Stimulated activated CD8-positive, alpha-beta memory T cell treated with anti-CD3 and anti-CD28 coated beads, Interleukin-7, amount 100 ng/mL, for 48 hours (primary cell): ENCODE results near the gene RRBP1.
"Not testable (repeated sequence)": the region's sequence is repeated elsewhere in the genome, so short reads cannot be mapped to it uniquely, and the experiment has no call there.

Experiments
- DNase-seq, 2 donors: peaks; one replicate each; pipeline ENCODE4 v3.0.0-alpha.2; 2020; ENCODE audit warnings: low read depth in 1 of 2; ENCODE audit errors: extremely low read depth in 1 of 2

RRBP1 gene

DNA sequence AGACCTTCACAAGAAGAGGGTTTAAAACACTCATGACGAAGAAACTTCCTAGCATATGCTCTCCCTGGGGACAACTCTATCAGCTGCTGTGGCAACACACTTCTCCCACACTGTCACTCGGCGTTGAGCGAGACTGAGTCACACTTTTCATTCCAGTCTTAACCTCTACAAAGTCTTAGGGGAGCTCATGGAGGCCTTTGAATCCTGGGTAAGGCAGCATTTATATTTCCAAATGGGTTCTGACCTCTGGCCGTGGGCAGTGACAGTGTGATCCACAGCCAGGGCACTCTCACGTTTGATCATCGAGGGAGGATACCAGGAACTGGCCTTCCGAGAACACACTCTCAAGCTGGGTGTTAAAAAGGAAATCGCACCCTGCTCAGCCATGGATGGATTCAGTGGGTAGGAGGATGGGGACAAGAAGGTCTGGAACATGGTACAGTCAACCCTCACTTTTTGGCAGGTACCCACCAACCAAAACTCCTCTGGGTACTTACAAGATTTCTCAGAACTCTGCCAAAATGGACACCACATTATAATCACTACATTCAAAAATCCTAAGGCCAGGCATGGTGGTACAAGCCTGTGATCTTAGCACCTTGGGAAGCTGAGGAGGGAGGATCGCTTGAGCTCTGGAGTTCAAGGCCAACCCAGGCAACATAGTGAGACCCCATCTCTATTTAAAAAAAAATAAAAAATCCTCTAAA, 19.6 kb downstream of the RRBP1 start:
- peak in 1 of 2 donors; percentile 13 for DNase-seq

- DNase-seq, result no peak
Measured at GRCh38 chr20:17661121-17661744, 20.8 kb downstream of the RRBP1 start.

GRCh38 chr20:17660667-17661066, 21.4 kb downstream of the RRBP1 start:
- no peak for DNase-seq

DNA sequence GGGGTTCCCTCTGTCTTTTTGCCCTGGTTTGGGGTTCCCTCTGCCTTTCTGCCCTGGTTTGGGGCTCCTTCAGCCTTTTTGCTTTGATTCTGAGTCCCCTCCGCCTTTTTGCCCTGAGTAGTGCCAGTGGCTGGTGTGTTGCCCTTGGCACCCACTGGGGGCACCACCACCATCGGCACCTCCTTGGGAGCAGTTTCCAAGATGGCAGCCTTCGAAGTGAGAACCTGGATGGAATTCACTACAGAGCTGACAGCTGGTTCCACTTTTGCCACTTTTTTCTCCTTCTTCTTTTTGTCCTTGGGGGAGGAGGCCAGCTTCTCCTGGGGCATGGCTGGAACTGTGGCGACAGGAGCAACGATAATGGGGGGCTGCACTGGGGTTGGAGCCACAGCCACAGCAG, 22.2 kb downstream of the RRBP1 start:
- DNase-seq, result no peak

GRCh38 chr20:17659344-17659743, 22.7 kb downstream of the RRBP1 start:
- DNase-seq, result not testable (repeated sequence)

- no peak for DNase-seq
Measured at GRCh38 chr20:17658648-17658993, 23.4 kb downstream of the RRBP1 start.

DNA sequence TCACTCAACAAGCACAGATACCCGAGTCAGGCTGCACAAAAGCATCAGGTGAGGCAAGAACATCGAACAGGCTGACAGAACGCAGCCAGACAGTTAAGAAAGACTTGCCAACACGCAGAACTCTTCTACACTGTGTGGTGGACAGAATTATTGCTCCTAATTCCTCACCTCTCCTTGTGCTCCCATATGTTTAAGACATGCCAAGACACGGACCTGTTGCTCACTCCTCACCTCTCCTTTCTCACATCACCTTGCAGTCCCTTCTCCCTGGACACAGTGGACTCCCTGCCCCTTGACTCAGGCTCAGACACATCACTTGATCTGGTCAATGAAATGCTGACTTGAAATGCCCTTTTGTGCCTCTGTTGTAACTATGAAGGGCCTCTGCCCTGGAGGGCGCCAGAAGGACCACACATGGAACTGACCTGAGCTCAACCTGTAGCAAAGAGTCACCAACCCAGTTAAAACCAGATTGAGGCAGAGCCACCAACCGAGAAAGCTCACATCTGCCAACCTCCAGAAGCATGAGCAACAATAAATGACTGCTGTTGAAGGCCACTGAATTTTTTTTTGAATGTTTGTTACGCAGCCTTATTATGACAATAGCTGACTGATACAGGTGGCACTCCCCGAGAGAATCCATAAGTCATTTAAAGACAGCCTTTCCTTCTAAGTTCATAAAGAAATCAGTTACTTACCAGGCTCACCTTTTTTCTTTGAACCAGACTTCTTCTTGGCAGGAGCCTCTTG, 24.0 kb downstream of the RRBP1 start:
- no peak for DNase-seq

DNA sequence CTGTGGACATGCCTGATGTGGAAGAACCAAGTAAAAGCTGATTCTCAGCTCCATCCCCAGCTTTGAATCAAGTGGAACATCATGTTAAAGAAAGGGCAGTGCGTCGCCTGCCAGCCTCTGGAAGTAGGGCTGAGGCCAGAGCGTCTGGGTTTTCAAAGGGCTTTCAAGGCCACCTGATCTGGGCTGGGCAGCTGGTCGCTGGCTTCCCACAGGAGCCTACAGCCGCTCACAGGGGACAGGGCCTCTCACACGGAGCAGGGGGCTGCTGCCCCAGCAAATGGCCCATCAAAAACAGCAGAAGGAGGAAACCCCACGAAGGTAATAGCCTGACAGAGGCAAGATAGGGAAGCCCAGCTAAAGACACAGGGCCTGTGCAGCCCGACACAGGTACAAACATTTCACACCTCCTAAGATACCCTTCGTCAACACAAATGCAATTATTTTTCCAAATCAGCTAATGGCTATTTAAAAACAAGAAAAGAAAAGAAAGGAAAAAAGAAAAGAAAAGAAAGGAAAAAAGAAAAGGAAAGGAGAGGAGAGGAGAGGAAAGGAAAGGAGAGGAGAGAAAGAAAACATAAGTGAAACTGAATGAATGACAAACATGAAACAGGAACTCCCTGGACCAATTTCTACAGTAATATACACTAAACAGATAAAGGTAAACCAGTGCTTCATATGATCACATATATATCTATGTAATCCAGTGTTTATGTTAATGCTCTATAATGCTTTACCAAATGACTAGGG, 24.8 kb downstream of the RRBP1 start:
- DNase-seq, result no peak

DNA sequence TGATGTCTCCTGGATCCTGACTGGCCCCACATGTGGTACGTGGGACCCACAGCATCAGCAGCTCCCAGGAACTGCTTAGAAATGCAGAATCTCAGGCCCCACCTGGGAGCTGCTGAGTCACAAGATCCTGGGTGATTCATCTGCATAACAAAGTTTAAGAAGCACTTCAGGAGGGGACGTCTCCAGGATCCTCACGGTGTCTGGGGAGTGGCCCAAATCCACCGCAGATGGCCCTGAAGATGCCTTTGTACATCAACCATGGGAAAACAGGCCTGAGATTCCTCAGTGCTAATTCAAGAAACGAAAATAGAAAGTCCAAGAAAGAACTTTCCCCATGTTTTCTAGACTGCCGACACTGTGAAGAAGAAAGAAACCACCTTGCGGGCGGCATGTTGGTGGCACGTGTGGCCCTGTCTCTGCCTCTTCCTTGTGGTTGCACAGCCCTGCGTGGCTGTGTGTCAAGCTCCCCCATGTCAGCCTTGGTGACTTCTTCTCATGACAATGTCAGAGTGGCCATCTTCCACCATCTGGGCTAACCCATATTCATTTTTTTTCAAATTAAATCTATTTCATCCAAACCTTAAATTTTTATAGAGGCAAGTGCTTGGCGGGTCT, 26.1 kb downstream of the RRBP1 start:
- no peak for DNase-seq

GRCh38 chr20:17655286-17655651, 26.8 kb downstream of the RRBP1 start:
- no peak for DNase-seq

DNA sequence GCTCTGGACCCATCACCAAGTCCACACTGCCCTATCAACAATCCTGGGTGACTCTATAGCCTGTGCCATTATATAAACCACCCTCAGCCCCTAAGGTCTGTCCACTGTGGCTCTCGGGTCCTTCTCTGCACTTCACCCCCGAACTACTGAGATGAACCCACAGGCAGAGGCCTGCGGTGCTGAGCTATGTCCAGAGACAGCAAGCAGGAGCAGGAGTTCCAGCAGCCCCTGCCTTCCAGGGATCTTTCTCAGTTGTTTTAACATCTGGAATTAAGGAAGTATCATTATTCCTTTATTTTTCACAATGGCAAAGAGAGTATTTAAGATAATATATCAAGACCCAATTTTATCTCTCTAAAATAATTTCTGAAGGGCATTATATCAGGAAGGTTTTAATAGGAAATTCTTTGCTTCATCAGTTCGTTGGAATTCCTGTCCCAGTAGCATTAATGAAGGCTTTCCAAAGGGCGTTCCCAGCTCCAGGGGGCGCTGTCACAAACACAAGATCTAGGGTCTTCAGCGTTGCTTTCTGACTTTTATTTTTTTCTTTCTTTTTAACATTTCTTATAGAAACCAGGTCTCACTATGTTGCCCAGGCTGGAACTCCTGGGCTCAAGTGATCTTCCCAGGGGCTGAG, 27.3 kb downstream of the RRBP1 start:
- no peak for DNase-seq

DNA sequence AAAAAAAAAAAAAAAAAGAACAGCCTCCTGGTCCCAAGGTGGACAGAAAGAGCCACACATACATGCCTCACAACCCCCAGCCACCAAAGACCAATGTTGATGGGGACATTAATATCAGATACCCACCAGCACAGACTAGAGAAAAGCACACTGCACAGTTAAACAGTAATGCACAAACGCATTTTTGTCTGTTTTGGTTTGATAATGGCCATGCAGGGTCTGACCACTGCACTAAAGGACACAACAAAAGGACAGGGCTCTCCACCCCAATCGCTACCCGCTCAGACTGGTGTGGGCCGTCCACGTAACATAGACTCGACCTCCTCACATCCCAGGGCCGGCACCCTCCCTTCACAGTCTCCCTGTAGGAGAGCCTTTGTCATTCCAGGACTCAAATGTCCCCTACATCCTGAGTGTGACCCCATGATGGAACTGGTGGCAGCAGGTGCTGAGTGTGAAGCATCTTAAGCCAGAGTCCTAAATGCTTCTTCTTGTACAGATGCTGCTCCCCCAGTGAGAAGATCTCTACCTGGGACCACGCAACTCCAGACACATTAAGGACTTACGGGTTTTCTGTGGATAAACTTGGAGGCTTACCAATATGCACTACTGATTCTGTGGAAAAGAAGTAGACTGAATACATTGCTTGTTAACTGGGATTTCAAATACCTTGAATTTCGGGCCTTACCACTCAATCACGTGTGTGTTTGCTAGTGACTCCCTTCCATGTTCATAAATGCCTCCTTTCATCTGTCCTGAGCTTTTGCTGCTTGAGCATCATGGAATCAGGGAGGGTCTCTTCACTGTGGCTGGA, 28.0 kb downstream of the RRBP1 start:
- no peak for DNase-seq

DNA sequence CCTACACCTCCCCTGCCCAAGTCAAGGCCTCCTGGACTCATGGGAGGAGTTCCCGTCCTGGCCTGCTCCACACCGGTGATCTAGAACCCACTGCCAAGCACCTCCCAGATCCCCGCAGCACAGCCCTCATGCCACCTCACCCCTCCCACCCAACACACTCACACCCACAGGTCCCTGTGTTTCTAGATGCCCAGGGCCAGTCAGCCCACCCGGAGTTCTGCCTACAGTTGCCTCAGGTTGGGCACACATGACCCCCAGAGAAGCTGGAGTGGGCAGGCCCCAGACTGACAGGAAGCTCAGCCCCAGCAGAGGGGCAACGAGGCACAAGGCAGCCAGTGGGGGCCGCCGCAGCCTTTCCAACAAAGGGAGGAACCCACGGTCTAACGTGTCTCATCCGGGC, 29.6 kb downstream of the RRBP1 start:
- DNase-seq, result no peak

GRCh38 chr20:17651760-17652388, 30.2 kb downstream of the RRBP1 start:
- no peak for DNase-seq

GRCh38 chr20:17651129-17651759, 30.8 kb downstream of the RRBP1 start:
- DNase-seq, result no peak

GRCh38 chr20:17650301-17651128, 31.5 kb downstream of the RRBP1 start:
- DNase-seq, result no peak

DNA sequence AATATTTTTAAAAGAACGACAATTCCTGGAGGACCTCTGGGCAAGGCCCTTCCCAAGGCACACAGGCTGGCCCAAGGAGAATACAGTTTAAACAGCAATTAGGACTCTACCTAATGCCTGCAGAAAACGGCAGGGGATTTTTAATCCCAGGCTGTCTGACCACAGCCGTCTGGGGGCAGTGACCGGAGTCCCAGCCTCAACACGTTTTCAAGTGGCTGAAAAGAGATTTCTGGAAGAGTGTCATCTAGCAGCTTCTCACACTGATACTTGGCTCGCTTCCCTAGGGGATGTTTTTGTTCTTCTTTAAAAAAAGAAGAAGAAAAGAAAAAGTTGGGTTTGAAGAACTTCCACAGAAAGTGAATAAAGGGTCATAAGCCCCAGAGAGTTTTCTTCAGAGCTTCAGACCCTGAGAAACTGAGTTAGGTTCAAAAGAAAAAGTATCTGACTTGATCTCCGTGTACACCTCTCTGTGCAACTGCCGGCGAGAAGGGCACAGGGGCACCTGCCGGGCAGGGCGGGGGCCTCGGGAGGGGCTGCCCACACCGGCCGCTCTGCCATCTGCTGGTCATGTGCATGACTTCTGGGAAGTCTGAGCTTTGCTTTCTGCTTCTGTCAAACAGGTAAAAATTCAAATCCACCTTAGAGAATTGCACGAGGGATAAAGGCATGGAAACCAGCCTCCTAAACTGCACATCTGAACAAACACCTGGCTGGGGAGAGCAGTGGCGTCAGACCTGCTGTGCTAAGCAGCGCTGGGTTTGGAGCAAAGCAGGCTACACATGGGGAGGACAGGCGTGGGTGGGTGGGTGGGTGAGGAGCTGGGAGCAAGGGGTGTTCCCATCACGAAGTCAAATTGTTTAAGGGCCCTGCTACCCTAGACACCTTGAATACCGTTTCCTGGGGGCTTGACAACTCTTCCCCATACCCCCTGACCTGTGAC, 33.0 kb downstream of the RRBP1 start:
- no peak for DNase-seq
